DLD1 (cell line): Measurements from ENCODE around the gene STYXL2.

ENCODE experiments used
- in situ Hi-C: cut with HindIII; loops from 2 replicates; pipeline ENCODE4 v1.10.0; 2017; ENCODE audit warnings: low sequenced_read_pairs

Gene STYXL2

GRCh38 chr1:167105271-167106118, 11.6 kb downstream of the STYXL2 start:
- in situ Hi-C loops: no loop called here

- in situ Hi-C loops: no loop called here
Observed at GRCh38 chr1:167106119-167106461, 12.2 kb downstream of the STYXL2 start.

- in situ Hi-C loops: no loop called here
Observed at GRCh38 chr1:167107456-167107855, 13.6 kb downstream of the STYXL2 start.

- in situ Hi-C loops: no loop called here
Observed at GRCh38 chr1:167109125-167109524, 15.2 kb downstream of the STYXL2 start.

GRCh38 chr1:167110586-167110985, 16.7 kb downstream of the STYXL2 start:
- in situ Hi-C loops: no loop called here

GRCh38 chr1:167111868-167112709, 18.2 kb downstream of the STYXL2 start:
- in situ Hi-C loops: no loop called here

- in situ Hi-C loops: no loop called here
Observed at GRCh38 chr1:167114725-167115124, 20.9 kb downstream of the STYXL2 start.

- in situ Hi-C loops: no loop called here
Observed at GRCh38 chr1:167115655-167116054, 21.8 kb downstream of the STYXL2 start.

- in situ Hi-C loops: no loop called here
Observed at GRCh38 chr1:167116174-167116573, 22.3 kb downstream of the STYXL2 start.

GRCh38 chr1:167117225-167117624, 23.4 kb downstream of the STYXL2 start:
- in situ Hi-C loops: no loop called here

GRCh38 chr1:167118188-167118587, 24.3 kb downstream of the STYXL2 start:
- in situ Hi-C loops: no loop called here

GRCh38 chr1:167119696-167120095, 25.8 kb downstream of the STYXL2 start:
- in situ Hi-C loops: no loop called here

- in situ Hi-C loops: no loop called here
Observed at GRCh38 chr1:167120899-167121298, 27.0 kb downstream of the STYXL2 start.

- in situ Hi-C loops: no loop called here
Observed at GRCh38 chr1:167121375-167122120, 27.7 kb downstream of the STYXL2 start.

GRCh38 chr1:167122121-167122480, 28.2 kb downstream of the STYXL2 start:
- in situ Hi-C loops: no loop called here

GRCh38 chr1:167122568-167122967, 28.7 kb downstream of the STYXL2 start:
- in situ Hi-C loops: no loop called here

- in situ Hi-C loops: no loop called here
Observed at GRCh38 chr1:167126317-167126716, 32.4 kb downstream of the STYXL2 start.

- in situ Hi-C loops: no loop called here
Observed at GRCh38 chr1:167126811-167127210, 32.9 kb downstream of the STYXL2 start.

GRCh38 chr1:167127236-167127635, 33.4 kb downstream of the STYXL2 start:
- in situ Hi-C loops: no loop called here

GRCh38 chr1:167127661-167128060, 33.8 kb downstream of the STYXL2 start:
- in situ Hi-C loops: no loop called here
